Measurements from ENCODE around the gene RABEP2.
"Not testable (repeated sequence)": the region's sequence is repeated elsewhere in the genome, so short reads cannot be mapped to it uniquely, and the experiment has no call there.

The RABEP2 gene

DNA sequence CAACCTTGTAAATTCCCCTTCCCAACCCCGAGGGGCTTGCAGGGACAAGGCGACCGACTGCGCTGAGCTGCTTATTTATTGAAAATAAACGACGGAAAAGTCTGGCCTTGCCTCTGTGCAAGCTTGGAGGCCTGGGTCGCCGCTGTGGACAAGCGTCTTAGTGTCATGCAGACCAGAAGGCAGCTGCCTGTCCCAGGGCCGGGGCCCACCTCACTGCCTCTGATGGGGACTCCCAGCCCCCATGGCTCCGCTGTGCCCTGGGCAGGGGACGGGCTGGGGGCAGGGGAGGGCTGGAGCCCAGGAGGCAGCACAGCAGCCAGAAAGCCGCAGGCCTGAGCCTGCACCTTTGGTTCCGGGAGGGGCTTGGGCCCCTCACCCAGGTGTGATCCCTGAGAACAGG, 20.7 kb downstream of the RABEP2 start:
- no peak overlapping the region for H3K4me3 ChIP-seq (ENCODE audit: low read depth, low read length)

DNA sequence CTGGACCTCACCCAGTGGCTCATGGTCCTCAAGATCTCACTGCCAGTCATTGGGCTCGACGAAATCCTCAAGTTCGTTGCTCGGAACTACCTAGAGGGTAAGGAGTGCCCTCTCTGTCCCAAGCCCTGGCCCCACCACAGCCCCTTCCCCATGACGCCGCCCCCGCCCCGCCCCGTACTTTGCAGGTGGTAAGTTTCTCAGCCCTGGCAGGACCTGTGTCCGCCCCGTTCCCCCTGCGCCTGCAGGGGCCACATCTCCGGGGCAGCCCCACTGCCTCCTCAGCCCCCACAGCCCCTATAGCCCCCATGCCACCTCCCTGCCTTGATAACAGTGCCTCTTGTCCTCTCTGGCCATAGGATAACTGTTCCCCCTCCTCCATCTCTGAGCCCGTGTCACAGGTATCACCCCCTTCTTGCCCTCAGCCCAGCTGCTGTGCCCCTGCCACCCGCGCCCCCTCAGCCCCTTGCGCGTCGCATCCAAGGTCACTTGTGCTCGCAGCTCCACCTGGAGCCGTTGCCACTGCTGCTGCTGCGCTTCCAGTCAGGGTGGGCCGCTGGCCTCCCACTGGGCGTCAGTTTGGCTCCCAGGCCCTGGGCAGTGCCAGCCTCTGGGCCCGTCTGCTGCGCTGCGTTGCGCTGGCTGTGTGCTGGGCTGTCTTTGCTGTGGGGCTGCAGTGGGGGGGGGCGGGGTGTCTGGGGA, 21.5 kb downstream of the RABEP2 start:
- H3K4me3 ChIP-seq (ENCODE audit: low read depth, low read length), result no peak overlapping the region

DNA sequence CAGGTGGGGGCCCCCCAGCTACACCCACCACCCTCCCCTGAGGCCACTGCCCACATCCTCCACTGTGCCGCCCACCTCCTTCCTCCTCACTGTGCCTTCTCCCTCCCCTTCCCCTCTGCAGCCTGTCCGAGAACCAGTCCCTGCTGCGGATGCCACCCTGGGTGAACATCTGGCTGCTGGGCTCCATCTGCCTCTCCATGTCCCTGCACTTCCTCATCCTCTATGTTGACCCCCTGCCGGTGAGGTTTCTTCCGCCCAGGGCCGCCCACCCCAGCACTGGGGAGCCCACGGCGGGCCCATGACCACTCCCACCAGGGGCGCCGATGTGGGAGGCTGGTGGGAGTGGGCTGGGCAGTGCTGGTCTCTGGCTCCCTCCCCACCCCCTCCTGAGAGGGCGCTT, 22.1 kb downstream of the RABEP2 start:
- H3K4me3 ChIP-seq (ENCODE audit: low read depth, low read length), result no peak overlapping the region

DNA sequence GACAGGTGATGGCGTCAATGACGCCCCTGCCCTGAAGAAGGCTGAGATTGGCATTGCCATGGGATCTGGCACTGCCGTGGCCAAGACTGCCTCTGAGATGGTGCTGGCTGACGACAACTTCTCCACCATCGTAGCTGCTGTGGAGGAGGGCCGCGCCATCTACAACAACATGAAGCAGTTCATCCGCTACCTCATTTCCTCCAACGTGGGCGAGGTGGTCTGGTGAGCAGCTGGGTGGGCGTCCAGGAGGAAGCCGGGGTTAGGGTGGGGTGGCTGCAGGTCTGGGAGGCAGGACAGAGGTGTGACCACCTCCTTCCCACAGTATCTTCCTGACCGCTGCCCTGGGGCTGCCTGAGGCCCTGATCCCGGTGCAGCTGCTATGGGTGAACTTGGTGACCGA, 23.2 kb downstream of the RABEP2 start:
- H3K4me3 ChIP-seq (ENCODE audit: low read depth, low read length), result no peak overlapping the region

DNA sequence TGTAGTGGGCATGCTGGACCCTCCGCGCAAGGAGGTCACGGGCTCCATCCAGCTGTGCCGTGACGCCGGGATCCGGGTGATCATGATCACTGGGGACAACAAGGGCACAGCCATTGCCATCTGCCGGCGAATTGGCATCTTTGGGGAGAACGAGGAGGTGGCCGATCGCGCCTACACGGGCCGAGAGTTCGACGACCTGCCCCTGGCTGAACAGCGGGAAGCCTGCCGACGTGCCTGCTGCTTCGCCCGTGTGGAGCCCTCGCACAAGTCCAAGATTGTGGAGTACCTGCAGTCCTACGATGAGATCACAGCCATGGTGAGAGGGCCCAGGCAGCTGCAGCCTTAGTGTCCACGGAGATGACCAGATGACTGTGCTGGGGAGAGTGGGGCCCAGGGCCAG, 24.4 kb downstream of the RABEP2 start:
- H3K4me3 ChIP-seq (ENCODE audit: low read depth, low read length), result no peak overlapping the region

DNA sequence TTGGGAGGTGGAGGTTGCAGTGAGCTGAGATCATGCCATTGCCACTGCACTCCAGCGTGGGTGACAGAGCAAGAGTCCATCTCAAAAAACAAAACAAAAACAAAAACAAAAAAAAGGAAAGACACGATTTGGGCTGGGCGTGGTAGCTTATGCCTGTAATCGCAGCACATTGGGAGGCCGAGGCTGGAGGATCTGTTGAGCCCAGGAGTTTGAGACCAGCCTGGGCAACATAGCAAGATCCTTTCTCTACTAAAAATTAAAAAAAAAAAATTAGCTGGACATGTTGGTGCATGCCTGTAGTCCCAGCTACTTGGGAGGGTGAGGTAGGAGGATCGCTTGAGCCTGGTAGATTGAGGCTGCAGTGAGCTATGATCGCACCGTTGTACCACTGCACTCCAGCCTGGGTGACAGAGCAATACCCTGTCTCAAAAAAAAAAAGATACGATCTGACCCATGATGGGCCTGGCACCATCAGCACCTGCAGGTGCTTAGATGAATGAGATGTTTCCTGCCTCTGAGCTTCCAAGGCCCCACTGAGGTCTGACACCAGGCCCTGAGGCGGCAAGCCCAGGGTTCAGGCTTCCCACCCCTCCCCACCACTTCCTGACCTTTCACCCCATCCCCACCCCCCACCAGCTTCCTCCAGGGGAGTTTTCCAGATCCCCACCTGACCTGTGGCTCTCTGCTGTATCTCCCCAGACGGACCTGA, 25.0 kb downstream of the RABEP2 start:
- no peak overlapping the region for H3K4me3 ChIP-seq (ENCODE audit: low read depth, low read length)

DNA sequence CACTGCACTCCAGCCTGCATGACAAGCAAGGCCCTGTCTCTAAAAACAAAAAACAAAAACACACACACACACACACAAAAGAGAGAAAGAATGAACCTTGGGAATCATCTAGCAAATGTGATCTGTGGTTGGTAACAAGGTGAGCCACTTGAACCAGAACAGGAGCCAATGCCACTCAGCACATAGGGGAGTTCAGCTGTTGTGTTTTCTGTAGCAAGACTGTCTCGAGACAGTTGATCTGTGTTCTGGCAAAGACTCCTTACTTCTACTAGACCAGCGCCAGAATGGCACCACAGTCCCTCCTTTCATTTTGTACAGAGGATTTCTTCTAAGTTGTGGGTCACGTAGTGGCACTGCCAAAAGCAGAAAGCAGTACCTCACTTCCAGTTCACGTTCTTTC, 26.1 kb downstream of the RABEP2 start:
- H3K4me3 ChIP-seq (ENCODE audit: low read depth, low read length), result no peak overlapping the region

DNA sequence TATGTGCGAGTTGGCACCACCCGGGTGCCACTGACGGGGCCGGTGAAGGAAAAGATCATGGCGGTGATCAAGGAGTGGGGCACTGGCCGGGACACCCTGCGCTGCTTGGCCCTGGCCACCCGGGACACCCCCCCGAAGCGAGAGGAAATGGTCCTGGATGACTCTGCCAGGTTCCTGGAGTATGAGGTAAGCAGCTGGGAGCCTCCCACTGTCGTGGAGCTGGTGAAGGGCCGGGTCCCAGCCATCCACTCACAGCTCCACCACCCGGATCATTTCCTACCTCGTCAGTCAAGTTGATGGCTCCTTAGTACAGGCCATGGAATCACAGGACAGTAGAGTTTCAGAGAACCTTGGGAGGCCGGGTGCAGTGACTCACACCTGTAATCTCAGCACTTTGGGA, 26.8 kb downstream of the RABEP2 start:
- H3K4me3 ChIP-seq (ENCODE audit: low read depth, low read length), result no peak overlapping the region

DNA sequence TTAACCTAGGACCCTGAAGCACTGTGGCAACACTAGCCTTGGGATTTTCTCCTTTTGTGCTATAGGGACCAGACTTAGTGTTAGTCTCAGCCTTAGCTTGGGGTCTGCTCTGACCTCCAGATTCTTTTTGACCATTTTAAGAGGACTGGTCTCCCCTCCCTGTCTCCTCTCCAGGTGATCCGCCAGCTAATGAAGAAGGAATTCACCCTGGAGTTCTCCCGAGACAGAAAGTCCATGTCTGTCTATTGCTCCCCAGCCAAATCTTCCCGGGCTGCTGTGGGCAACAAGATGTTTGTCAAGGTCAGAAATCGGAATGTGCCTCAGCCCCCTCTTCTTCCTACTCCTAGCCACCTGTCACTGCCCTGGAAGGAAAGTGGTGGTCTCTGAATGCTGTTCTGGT, 27.2 kb downstream of the RABEP2 start:
- no peak overlapping the region for H3K4me3 ChIP-seq (ENCODE audit: low read depth, low read length)

DNA sequence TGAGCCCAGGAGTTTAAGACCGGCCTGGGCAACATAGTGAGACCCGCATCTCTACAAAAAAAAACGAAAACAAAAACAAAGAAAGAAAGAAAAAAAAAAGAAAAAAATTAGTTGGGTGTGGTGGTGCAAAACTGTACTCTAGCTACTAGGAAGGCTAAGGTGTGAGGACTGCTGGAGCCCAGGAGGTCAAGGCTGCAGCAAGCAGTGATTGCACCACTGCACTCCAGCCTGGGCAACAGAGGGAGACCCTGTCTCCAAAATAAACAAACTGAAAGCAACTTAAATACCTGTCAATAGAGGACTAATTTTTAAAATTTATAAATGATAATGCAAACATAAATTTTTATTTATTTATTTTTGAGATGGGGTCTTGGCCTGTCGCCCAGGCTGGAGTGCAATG, 29.4 kb downstream of the RABEP2 start:
- no peak overlapping the region for H3K4me3 ChIP-seq (ENCODE audit: low read depth, low read length)

DNA sequence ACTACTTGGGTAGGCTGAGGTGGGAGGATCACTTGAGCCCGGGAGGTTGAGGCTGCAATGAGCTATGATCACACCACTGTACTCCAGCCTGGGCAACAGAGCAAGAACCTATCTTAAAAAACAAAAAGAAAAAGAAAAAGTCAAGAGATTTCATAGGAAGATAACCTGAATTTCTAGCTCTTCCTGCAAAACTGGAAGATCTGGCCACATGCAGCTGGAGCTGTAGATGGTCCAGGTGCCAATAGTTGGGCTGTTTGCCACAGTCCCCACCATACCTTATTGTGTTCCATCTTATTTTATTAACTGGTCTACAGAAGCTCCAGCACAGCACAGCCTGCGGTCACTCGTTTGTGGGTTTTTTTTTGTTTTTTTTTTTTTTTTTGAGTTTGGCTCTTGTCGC, 31.7 kb downstream of the RABEP2 start:
- H3K4me3 ChIP-seq (ENCODE audit: low read depth, low read length), result no peak overlapping the region

DNA sequence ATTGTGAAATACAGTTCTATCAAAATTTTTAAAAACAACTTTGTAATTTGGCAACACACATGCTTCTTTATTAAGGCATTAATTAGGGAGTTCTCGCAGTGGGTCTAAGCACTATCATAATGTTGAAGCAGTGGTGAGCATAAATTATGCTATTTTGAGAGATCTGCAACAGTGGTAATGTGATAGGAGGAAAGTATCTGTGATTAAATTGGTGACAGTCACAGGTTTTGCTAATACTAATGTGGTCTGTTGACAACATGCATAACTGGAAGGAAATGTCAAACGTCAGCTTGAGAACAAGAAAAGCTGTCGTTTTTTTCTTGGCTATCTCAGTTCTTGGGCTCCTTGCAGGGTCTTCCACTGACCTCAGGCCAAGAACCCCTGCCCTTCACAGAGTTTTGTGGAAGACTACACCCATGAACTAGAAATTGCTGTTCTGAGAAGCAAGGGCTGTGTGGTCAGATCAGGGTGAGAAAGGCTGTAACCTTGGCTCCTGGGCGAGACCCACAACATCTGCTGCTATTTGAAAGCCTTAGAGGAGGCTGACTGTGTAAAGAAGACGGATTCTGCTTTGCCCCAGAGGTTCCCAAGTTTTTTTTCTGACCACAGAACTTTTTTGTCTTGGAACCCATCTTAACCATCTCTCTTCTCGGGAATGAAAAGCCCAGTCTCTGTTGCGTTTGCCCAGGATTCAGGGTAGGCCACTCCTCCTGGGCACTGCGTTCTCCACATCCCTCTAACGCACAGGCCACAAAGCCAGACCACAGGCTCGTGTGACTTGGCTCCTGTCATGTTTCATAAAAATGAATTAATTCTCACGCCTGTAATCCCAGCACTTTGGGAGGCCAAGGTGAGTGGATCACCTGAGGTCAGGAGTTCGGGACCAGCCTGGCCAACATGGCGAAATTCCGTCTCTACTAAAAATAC, 32.8 kb downstream of the RABEP2 start:
- no peak overlapping the region for H3K4me3 ChIP-seq (ENCODE audit: low read depth, low read length)

DNA sequence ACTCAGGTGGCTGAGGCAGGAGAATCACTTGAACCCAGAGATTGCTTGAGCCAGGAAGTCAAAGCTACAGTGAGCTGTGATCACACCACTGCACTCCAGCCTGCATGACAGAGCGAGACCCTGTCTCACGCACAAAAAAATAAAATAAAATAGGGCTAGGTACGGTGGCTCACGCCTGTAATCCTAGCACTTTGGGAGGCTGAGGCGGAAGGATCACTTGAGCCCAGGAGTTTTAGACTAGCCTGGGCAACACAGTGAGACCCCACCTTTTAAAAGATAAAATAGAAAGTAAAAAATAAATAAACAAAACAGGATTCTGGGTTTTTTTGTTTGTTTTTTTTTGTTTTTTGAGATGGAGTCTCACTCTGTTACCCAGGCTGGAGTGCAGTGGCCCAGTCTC, 34.7 kb downstream of the RABEP2 start:
- H3K4me3 ChIP-seq (ENCODE audit: low read depth, low read length), result not testable (repeated sequence)

DNA sequence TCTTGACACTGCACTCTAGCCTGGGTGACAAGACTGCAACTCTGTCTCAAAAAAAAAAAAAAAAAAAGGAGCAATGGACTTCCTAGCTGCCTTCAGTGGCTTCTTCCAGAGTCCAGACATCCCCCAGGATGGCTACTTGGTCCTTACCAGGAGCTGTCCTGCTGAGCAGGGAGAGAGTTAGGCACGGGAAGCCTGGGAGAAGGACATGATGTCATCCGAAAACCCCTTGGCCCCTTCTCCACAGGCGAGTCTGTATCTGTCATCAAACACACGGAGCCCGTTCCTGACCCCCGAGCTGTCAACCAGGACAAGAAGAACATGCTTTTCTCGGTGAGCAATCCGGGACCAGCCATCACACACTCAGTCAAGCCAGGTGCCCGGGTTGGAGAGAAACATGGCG, 38.1 kb downstream of the RABEP2 start:
- no peak overlapping the region for H3K4me3 ChIP-seq (ENCODE audit: low read depth, low read length)

DNA sequence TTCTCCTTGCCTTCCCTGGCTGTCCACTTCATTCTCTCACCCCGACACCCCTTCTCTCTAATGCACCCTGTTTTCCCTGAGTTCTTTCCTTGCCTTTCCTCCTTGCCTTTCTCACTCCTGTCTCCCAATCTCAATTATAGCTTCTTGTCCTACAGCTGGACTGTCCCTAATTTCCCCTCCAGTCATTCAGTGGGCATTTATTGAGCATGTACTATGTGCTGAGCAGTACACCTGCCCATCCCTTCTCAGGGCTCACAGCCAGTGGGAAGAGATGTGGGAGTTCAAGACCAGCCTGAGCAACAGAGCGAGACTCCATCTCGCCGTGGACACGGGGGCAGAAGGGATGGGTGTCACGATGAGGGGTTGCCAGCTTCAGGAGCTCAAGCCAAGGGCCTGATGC, 41.0 kb downstream of the RABEP2 start:
- H3K4me3 ChIP-seq (ENCODE audit: low read depth, low read length), result no peak overlapping the region

DNA sequence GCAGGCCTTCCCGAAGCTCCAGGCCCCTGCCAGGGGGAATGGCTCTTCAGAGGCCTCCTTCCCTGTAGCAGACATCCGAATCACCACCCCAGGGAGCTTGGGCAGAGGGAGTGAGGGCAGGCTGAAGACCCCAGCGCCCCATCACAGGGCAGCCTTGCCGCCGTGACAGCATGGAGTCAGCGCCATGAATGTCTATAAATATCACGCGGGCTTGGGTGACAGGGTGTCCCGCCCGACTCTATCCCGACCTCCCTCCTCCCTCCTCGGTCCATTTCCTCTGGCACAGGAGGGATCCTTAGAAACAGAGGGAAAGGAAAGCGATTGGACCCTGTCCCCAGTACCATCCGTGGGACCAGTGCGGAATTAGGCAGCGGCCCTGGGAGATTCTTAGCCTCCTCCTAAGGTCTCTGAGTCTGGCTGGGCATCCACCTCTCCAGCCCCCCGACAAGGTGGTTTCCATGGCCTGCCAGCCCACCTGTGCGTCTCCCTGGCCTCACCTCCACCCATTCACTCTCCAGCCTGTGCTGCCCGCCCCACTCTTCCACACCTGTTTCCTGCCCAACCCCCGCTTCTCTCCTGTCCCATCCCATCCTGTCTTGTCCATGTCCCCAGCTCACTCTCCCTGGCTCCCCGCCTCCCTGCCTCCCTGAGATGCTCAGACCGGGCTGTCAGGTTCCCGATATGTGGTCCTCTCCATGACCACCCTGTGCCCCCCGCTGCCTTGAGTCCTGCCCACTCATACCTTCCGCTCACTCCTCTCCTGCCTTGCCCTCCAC, 41.6 kb downstream of the RABEP2 start:
- H3K4me3 ChIP-seq (ENCODE audit: low read depth, low read length), result no peak overlapping the region

DNA sequence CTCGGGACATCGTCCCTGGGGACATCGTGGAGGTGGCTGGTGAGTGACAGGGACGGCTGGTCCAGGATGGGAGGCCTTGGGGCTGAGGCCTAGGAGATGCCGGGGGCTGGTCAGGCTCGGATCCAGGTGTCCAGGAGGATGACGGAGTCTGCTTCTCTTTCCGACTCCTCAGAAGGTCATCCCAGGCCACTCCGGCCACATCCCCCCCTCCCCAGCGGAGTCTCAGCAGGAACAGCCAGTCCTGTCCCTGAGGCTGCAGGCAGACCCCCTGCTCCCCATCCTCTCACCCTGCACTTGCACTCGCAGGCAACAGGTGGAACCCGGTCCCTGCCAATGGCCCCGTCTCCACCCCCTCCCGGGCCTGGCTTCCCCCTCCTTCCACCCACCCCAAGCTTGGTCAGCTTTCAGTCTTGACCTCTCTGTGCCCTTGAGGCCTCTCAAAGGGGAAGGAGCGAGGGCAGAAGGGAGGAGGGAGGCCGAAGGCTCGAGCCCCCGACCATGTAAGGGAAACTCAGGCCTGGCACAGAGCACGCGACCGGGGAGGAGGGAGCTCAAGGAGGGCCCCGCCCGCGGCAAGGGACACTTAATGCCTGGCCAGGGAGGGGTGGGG, 42.4 kb downstream of the RABEP2 start:
- no peak overlapping the region for H3K4me3 ChIP-seq (ENCODE audit: low read depth, low read length)

DNA sequence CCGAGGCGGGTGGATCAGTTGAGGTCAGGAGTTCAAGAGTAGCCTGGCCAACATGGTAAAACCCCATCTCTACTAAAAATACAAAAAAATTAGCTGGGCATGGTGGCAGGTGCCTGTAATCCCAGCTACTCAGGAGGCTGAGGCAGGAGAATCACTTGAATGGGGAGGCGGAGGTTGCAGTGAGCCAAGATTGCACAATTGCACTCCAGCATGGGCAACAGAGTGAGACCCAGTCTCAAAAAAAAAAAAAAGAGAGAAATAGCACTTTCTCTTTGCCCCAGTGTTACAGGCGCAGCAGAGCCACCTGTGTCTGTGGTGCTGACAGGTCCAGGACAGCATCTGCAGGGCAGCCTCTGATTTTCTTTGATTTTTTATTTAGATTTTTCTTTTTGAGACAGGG, 43.5 kb downstream of the RABEP2 start:
- not testable (repeated sequence) for H3K4me3 ChIP-seq (ENCODE audit: low read depth, low read length)

DNA sequence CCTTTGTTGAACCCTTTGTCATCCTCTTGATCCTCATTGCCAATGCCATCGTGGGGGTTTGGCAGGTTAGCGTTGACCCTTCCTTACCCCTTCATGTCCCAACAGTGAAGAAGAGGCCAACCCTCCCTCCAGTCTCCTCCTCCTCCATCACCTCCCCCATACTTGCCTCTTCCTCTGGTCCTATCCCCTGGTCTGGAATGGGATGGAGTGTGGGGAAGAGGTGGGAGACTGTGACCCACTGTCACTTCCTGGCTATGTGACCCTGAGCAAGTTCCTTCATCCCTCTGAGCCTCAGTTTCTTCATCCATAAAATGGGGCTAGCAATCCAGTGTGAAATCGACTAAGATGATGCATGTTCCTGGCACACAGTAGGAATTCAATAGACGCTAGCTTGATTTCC, 44.1 kb downstream of the RABEP2 start:
- H3K4me3 ChIP-seq (ENCODE audit: low read depth, low read length), result no peak overlapping the region

DNA sequence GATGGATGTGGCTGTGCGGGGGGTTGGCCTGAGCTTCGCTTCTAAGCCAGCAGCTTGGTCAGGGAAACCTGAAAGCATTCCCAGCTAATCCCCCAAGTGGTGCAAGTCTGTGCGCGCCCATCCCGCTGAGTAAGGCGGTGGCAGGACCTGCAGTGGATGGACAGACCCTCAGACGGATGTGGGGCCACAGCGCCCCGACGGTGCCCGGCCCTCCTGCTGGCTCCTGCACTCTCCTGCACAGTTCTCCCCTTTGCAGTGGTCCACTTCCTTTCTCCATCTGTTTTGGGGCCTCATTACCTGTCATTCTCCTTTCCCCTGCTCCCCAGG, 44.5 kb downstream of the RABEP2 start:
- peak overlapping the region; percentile 21 for H3K4me3 ChIP-seq (ENCODE audit: low read depth, low read length)
